GM12801 (cell line): ENCODE data around the gene LRRK1.

Experiments
- CTCF ChIP-seq: IDR thresholded peaks from one replicate; pipeline ENCODE4 v1.5.1; 2011; ENCODE audit warnings: control low read depth; ENCODE audit not compliant: insufficient read length; ENCODE audit errors: extremely low read depth

LRRK1 gene

DNA sequence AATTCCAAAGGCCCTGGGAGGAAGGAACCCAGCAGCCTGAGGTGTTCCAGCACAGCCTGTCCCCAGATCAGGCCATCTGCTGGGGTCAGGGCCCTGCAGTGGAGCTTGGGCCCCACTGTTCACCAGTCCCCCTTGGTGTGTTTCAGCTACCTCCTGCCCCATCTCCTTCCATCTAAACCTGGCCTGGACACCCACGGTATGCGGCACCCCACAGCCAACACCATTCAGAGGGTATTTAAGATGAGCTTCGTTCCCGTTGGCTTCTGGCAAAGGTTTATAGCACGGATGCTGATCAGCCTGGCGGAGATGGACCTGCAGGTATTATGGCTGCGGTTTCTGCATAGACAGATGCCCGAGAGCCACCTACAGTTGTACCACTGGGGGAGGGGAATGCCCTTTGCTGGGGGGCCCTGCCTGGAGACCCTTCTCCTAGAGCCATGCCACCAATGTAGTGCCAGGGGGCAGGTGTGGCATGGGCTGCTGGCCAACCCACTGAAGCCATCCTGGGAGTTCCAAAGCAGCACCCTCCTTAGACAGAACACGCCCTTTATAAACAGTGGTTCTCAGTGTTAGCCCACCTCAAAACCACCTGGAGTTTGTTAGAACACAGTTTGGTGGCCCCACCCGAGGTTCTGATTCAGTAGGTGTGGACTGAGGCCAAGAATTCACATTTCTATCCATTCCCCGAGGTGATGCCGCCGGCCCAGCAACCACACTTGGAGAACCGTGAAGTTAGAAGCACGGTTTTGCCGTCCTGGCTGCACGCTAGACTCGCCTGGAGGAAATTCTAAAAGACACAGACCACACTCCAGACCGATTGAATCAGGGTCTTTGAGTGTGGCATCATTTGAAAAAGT, 126.9 kb downstream of the LRRK1 start:
- TF ChIP-seq CTCF = no peak

DNA sequence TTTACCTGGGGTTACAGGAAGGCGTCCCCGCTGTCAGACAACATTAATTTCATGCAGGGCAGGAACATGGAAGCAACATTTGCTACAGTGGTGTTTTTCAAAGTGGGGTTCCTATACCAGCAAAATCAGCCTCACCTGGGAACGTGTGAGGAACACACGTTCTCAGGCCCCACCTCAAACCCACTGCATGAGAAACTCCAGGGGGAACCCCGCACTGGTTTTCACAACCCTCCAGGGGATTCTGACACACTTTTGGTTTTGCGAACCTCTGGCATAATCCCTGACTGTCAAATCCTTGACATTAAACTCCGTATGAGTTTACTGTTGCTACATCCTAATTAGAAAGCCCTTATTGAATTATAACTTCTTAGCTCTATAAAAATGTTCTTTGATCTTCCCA, 127.7 kb downstream of the LRRK1 start:
- no peak for TF ChIP-seq CTCF

- no peak for TF ChIP-seq CTCF
Observed at GRCh38 chr15:101047301-101047781, 128.2 kb downstream of the LRRK1 start.

GRCh38 chr15:101048176-101048575, 129.0 kb downstream of the LRRK1 start:
- TF ChIP-seq CTCF = no peak

GRCh38 chr15:101048581-101049030, 129.4 kb downstream of the LRRK1 start:
- no peak for TF ChIP-seq CTCF

- TF ChIP-seq CTCF = no peak
Observed at GRCh38 chr15:101049282-101049681, 130.1 kb downstream of the LRRK1 start.

GRCh38 chr15:101049856-101050622, 130.9 kb downstream of the LRRK1 start:
- TF ChIP-seq CTCF = no peak
